Panc1 (cell line): ENCODE data around the gene PIK3AP1. TPM values are rescaled to one million over a fixed set of nuclear protein-coding genes. Genes with fewer than 3 reads are reported as not detected.

Experiments
- ATAC-seq: fragments of 200-7000 bp; cut with Tn5 transposase; 2 replicates; pipeline ENCODE4 v1.9.1; 2020; ENCODE audit warnings: mild to moderate bottlenecking, moderate library complexity
- BruUV-seq: library from RNA; stranded (reverse); fragments of 400-500 nt; replicated peaks from 2 replicates; lab custom pipeline; 2021; lab: Mats Ljungman, UMichigan
- CTCF ChIA-PET: fragments of 300-600 bp; sonication (Branson Sonifier 250); formaldehyde crosslinking; loops from one replicate; lab custom pipeline; 2022; ENCODE audit warnings: antibody characterized with exemption; lab: Charles Lee
- POLR2A ChIA-PET: fragments of 300-600 bp; sonication (Branson Sonifier 250); formaldehyde crosslinking; loops from one replicate; lab custom pipeline; 2022; ENCODE audit warnings: antibody characterized with exemption; lab: Charles Lee
- DNase-seq: peaks from one replicate; pipeline ENCODE4 v3.0.0-alpha.2; 2010; ENCODE audit warnings: low read depth, low spot score
- H3K27ac ChIP-seq: 2 replicates; pipeline ENCODE4 v1.5.1; 2011; ENCODE audit warnings: mild to moderate bottlenecking, low read length, inconsistent platforms
- H3K27me3 ChIP-seq: fragments of 200-500 bp; sonication (Bioruptor generic); 2 replicates; pipeline ENCODE4 v1.6.0; 2014; ENCODE audit warnings: low read length, inconsistent platforms; ENCODE audit not compliant: control insufficient read depth, insufficient read depth
- H3K36me3 ChIP-seq: fragments of 200-500 bp; sonication (Bioruptor generic); 2 replicates; pipeline ENCODE4 v1.5.1; 2014; ENCODE audit warnings: inconsistent platforms, mild to moderate bottlenecking, low read length, moderate library complexity; ENCODE audit not compliant: control insufficient read depth, insufficient read depth
- H3K4me1 ChIP-seq: 2 replicates; pipeline ENCODE4 v1.5.1; 2011; ENCODE audit warnings: inconsistent platforms, mild to moderate bottlenecking, low read length, moderate library complexity; ENCODE audit not compliant: control insufficient read depth, insufficient read depth
- H3K4me3 ChIP-seq, 2 experiments: 2 replicates each; pipeline ENCODE4 v1.5.1; 2011 to 2012; ENCODE audit warnings: low read depth in 2 of 2, low read length in 2 of 2, mild to moderate bottlenecking in 2 of 2, inconsistent platforms in 1 of 2, moderate library complexity in 1 of 2
- H3K9me3 ChIP-seq: fragments of 200-500 bp; sonication (Bioruptor generic); 2 replicates; pipeline ENCODE4 v1.5.1; 2014; ENCODE audit warnings: low read depth, mild to moderate bottlenecking, inconsistent platforms, low read length, moderate library complexity; ENCODE audit not compliant: control insufficient read depth, insufficient read depth
- CTCF ChIP-seq: fragments of 450-650 bp; IDR thresholded peaks from 2 replicates; pipeline ENCODE4 v1.5.1; 2017; ENCODE audit warnings: mild to moderate bottlenecking
- POLR2AphosphoS5 ChIP-seq: IDR thresholded peaks from 2 replicates; pipeline ENCODE4 v1.6.1; 2012; ENCODE audit warnings: mild to moderate bottlenecking, low read depth, low read length, moderate library complexity
- REST ChIP-seq, 2 experiments: IDR thresholded peaks; 2 replicates each; pipeline ENCODE4 v1.6.1; 2011 to 2012; ENCODE audit warnings: low read depth in 2 of 2, control low read depth in 1 of 2, low read length in 1 of 2, mild to moderate bottlenecking in 1 of 2, moderate library complexity in 1 of 2; ENCODE audit not compliant: insufficient read depth in 1 of 2
- SIN3A ChIP-seq: IDR thresholded peaks from 2 replicates; pipeline ENCODE4 v1.6.1; 2012; ENCODE audit warnings: low read depth, mild to moderate bottlenecking, low read length, moderate library complexity, borderline replicate concordance; ENCODE audit not compliant: insufficient read depth
- TCF7L2 ChIP-seq: IDR thresholded peaks from 2 replicates; pipeline ENCODE4 v1.6.1; 2011; ENCODE audit warnings: mild to moderate bottlenecking, low read depth, low read length, inconsistent platforms
- in situ Hi-C: cut with HindIII; loops from 2 replicates; pipeline ENCODE4 v1.10.0; 2016; ENCODE audit warnings: low sequenced_read_pairs, low pct_unique_long_range_greater_than_20kb
- intact Hi-C: fragments of 100-400 bp; cut with micrococcal nuclease; formaldehyde crosslinking; loops from one replicate; pipeline ENCODE4 v1.10.0; 2022; ENCODE audit not compliant: unreplicated experiment
- total RNA-seq: library from RNA; stranded (reverse); gene quantifications from one replicate; pipeline ENCODE4 v1.2.1, GENCODE V29; 2021; ENCODE audit not compliant: unreplicated experiment

Gene PIK3AP1
- total RNA-seq, 1 experiment from 2014 or later: 2.6 TPM

- no peak overlapping the region for H3K27ac ChIP-seq
- no peak for TF ChIP-seq REST (IDR thresholded peaks at IDR 0.05; ENCODE audit: insufficient read depth in 1 of 2, low read depth in 2 of 2, low read length in 1 of 2)
- no peak for TF ChIP-seq POLR2AphosphoS5
- TF ChIP-seq TCF7L2: no peak
- no peak for TF ChIP-seq CTCF
- TF ChIP-seq SIN3A: no peak
- DNase-seq (no peak), ATAC-seq (no peak)
- ChIA-PET POLR2A (no interaction called here), CTCF (interaction anchor here (0.7 to 1.8 kb wide), 3 partner anchors 100 to 190 kb away, joined by 4 to 11 read pairs (median 9); no protein-coding TSS in a partner anchor)
- intact Hi-C loops (loop anchor here (5.0 to 10.0 kb wide), 2 partner anchors 82 to 265 kb away; partner anchors contain the start of gene PIK3AP1), in situ Hi-C loops (no loop called here)
- no peaks in the 10 kb centered on the region for H3K9me3 ChIP-seq
- H3K36me3 ChIP-seq: no peaks in the 10 kb centered on the region
- H3K4me3 ChIP-seq: no peak overlapping the region
- H3K4me1 ChIP-seq: no peaks in the 10 kb centered on the region
- BruUV-seq: no TSS peak
- H3K27me3 ChIP-seq: no peaks in the 10 kb centered on the region
Measured at GRCh38 chr10:96639899-96640298, 80.4 kb downstream of the PIK3AP1 start.

- ATAC-seq: no peak
- TF ChIP-seq TCF7L2 (no peak), REST (IDR thresholded peaks at IDR 0.05; ENCODE audit: insufficient read depth in 1 of 2, low read depth in 2 of 2, low read length in 1 of 2) (no peak), SIN3A (no peak), CTCF (no peak), POLR2AphosphoS5 (no peak)
- ChIA-PET POLR2A (no interaction called here), CTCF (no interaction called here)
- BruUV-seq: no TSS peak
- Histone ChIP-seq H3K36me3 (no peaks in the 10 kb centered on the region), H3K4me1 (no peaks in the 10 kb centered on the region), H3K27ac (no peak overlapping the region), H3K27me3 (no peaks in the 10 kb centered on the region), H3K4me3 (no peak overlapping the region), H3K9me3 (no peaks in the 10 kb centered on the region)
- in situ Hi-C loops (no loop called here), intact Hi-C loops (no loop called here)
- DNase-seq: no peak
Measured at GRCh38 chr10:96638696-96639095, 81.6 kb downstream of the PIK3AP1 start.
